SHP77 (cell line): ENCODE results near the gene OR2M5.
A peak's percentile ranks its signal among the peaks of the same experiment; 100 is the strongest.

ENCODE experiments used
- DNase-seq, 2 experiments: peaks; one replicate each; lab custom pipeline; 2025; lab: John Stamatoyannopoulos, UW

Gene OR2M5, protein sequence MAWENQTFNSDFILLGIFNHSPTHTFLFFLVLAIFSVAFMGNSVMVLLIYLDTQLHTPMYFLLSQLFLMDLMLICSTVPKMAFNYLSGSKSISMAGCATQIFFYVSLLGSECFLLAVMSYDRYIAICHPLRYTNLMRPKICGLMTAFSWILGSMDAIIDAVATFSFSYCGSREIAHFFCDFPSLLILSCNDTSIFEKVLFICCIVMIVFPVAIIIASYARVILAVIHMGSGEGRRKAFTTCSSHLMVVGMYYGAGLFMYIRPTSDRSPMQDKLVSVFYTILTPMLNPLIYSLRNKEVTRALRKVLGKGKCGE

DNA sequence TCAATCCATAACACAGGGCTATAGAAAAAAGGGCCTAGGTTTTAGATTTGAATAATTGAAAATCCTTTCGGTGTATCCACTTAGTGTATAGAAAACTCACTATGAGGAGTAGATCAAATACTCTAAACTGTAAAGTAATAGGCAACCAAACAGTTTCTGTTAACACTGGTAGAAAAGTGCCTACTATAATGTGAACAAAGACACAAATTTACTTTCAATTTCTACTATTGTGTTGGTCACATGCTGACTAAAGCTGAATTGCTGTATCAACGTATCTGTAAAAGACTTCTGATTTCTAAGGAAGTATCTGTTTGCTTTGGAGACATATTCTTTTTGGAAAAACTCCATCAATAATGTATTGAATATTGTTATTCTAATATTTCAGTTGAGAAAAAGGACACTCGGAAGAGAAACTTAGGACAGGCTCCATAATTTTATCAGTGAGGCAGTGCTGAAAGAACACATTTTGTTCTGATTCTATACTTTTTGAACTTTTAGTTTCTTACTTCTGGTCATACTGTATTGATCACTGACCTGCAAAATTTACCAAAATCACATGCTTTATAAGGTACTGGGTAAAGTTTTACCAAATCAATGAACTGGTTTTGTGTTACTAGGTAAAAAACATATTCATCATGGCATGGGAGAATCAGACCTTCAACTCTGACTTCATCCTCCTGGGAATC lies at the start of gene OR2M5:
Gene OR2M5 (plus strand): TSS at position 636 of the 686 bp plus-strand sequence. CDS start 0 bp downstream, at position 636.
- DNase-seq: no peak

GRCh38 chr1:248098529-248098928 lies 46.4 kb upstream of the OR2M5 start:
- no peak for DNase-seq

DNA sequence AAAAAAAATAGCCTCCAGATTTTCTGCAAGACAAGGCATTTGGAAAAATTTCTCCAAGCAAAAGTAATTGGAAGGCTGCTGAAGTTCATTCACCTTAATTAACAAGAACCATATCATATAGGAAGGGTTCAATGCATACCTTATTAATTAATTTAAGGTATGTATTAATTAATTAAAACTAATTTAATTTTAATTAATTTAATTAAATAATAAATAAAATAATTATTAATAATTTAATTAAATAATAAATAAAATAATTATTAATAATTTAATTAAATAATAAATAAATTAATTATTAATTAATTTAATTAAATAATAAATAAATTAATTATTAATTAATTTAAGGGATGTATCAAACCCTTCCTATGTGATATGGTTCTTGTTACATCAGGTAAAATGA lies 42.1 kb upstream of the OR2M5 start:
- no peak for DNase-seq

DNA sequence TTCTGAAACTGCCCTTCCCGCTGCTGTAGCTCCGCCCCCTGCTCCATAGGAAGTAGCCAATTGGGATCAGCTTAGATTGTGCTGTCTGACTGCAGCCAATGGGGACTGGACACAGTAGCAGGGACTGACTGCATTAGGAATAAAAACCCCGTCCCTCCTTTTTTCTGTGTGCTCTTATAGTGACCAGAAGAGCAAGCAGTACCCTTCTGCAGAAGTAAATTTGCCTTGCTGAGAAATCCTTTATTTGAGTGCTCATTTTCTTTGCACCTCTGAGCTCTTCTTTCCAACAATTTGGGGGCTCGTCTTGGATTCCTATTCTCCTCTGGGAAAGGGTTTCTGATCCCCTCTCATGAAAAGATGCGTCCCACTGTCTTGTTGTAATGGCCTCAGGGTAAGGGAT lies 33.8 kb upstream of the OR2M5 start:
- DNase-seq: no peak

DNA sequence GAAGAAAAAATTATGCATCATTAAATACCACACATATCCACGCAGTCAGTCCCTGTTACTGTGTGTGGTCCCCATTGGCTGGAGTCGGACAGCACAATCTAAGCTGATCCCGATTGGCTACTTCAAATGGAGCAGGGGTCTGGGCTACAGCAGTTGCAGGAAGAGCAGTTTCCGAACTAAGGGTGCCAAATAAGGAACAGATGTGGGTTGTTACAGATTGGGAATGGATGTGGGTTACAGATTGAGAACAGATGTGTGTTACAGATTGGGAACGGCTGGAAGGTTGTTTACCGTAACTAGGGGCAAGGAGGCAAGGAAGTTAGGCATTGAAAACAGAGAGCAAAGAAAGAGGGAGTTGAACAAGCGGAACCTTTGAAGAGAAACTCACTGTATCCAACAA lies 30.1 kb upstream of the OR2M5 start:
- DNase-seq: peak; percentile 74 to 88

DNA sequence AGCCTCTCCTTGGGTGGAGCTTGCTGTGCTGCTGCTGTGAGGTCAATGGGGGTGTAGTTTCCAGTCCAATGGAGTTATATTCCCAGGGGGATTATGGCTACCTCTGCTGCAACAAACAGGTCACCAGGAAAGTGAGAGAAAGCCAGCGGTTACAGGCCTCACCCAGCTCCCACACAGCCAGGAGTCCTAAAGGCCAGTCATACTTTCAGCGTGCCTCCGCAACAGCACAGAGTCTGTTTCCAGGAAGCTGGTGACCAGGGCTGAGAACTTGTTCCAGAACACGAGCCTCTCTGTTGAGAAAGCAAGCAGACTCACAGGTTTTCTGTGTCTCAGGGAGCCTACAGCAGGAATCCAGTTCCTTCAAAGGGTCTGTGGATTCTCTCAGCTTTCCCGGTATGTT lies 17.3 kb upstream of the OR2M5 start:
- DNase-seq: no peak

DNA sequence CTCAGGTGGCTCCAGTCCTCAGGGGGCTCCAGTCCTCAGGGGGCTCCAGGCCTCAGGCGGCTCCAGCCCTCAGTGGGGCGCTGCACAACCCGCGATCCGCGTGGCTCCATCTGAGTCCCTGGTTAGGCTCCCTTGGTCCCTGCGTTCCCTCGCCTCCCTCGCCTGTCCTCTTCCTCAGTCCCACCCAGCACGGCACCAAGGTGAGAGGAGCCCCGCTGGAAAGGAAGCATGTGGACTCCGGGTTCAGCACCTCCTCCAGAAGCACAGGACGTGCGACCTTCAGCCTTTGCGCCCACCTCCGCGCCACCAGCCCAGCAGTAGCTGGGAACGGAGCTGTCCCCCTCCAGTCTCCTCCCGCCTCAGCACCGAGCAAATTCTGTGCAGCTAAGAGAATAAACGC lies 8.1 kb upstream of the OR2M5 start:
- DNase-seq: no peak

DNA sequence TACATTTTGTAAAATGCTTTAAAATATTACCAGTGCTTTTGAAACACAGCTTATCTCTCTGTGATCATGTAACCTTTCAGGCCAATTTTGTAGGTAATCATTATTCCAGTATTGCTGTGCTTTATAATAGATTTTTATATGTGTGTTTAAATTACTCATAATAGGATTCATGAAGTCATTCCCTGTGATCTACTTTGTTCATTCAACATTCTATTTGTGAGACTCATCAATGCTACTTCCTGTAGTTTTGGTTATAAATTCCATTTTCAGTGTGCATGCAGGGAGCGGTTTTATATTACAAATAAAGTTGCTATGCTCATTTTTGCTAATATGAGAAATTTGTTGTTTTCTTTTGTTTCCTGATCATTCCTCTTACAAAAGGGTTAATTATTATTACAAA lies 4.1 kb upstream of the OR2M5 start:
- no peak for DNase-seq

DNA sequence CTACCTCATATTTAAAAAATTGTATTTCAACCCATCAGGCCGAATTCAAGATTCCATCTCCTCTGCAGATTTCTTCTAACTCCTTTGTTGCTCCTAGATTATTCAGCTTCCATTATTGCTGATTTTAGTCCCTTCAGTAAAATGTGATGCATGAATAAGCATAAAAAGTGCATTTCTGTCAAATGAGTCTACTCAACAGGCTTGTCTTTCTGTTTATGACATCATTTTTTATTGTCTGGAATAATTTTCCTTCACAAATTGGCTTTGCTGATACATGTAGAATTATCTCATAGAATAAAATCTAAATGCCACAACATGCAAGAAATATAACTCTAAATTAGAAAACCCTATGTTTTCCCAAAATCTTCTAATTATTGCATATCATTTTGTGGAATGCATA lies 1.6 kb upstream of the OR2M5 start:
- no peak for DNase-seq

GRCh38 chr1:248152056-248152827 lies 7.3 kb downstream of the OR2M5 start:
- DNase-seq: no peak

- DNase-seq: no peak
Observed at GRCh38 chr1:248155927-248156326, 11.0 kb downstream of the OR2M5 start.

GRCh38 chr1:248158758-248159157 lies 13.8 kb downstream of the OR2M5 start:
- no peak for DNase-seq

DNA sequence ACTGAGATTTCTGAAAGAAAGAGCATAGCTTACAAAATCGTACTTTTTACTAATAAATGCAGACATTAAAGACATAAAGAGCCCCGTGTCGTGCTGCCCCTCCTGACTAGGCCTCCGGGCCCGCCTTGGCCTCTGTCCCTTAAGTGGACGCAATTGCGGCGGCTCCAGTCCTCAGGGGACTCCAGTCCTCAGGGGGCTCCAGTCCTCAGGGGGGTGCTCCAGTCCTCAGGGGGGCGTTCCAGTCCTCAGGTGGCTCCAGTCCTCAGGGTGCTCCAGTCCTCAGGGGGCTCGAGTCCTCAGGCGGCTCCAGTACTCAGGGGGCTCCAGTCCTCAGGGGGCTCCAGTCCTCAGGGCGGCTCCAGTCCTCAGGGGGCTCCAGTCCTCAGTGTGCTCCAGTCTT lies 19.1 kb downstream of the OR2M5 start:
- no peak for DNase-seq

DNA sequence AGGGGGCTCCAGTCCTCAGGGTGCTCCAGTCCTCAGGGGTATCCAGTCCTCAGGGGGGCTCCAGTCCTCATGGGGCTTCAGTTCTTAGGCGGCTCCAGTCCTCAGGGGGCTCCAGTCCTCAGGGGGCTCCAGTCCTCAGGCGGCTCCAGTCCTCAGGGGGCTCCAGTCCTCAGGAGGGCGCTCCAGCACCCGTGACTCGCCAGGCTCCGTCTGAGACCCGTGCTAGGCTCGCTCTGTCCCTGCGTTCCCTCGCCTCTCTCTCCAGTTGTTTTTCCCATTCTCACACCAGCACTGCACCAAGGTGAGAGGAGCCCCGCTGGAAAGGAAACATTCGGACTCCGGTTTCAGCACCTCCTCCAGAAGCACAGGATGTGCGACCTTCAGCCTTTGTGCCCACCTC lies 20.2 kb downstream of the OR2M5 start:
- no peak for DNase-seq

- no peak for DNase-seq
Observed at GRCh38 chr1:248174521-248174920, 29.6 kb downstream of the OR2M5 start, which contains the start of gene OR2M2. Gene OR2M2 (plus strand): TSS chr1:248174821. CDS start chr1:248179986, 5,165 bp downstream.

GRCh38 chr1:248183996-248184395 lies 39.0 kb downstream of the OR2M5 start:
- no peak for DNase-seq

GRCh38 chr1:248187363-248187762 lies 42.4 kb downstream of the OR2M5 start:
- DNase-seq: no peak

DNA sequence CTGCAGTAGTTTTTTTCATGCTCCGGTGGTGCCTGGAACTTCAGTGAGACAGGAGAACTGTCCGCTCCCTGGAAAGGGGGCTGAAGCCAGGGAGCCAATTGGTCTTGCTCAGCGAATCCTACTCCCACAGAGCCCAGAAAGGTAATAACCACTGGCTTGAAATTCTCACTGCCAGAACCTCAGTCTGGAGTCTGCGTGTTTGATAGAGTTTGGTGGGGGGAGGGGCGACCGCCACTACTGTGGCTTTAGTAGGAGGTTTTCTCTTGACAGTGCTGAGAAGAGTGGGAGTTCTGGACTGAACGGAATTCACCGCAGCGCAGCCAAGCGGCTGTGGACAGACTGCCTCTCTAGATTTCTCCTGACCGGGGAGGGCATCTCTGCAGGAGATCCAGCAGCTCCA lies 44.1 kb downstream of the OR2M5 start:
- DNase-seq: no peak

DNA sequence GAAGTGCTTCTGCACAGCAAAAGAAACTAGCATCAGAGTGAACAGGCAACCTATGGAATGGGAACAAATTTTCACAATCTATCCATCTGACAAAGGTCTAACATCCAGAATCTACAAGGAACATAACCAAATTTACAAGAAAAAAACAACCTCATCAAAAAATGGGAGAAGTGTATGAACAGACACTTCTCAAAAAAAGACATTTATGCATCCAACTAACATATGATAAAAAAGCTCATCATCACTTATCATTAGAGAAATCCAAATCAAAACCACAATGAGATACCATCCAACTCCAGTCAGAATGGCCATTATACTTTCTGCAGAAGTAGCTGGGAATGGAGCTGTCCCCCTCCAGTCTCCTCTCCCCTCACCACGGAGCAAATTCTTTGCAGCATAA lies 49.2 kb downstream of the OR2M5 start:
- no peak for DNase-seq
